Mucosa of descending colon (tissue), 3 donors: ENCODE data around the gene NEDD1. TPM values are rescaled to one million over a fixed set of nuclear protein-coding genes. Genes with fewer than 3 reads are reported as not detected.

Experiments used
- ATAC-seq: fragments of 200-7000 bp; cut with Tn5 transposase; one replicate; pipeline ENCODE4 v1.9.1; 2020; ENCODE audit warnings: mild to moderate bottlenecking, moderate library complexity
- DNase-seq, 3 donors: peaks; one replicate each; pipeline ENCODE4 v3.0.0-alpha.2; 2020
- H3K36me3 ChIP-seq: fragments of 200-600 bp; one replicate; pipeline ENCODE4 v1.8.0; 2021; ENCODE audit warnings: low read depth, mild to moderate bottlenecking
- H3K4me1 ChIP-seq: fragments of 200-600 bp; one replicate; pipeline ENCODE4 v1.8.0; 2021; ENCODE audit warnings: low read depth, mild to moderate bottlenecking
- H3K4me3 ChIP-seq: fragments of 200-600 bp; one replicate; pipeline ENCODE4 v1.8.0; 2021; ENCODE audit warnings: mild to moderate bottlenecking
- H3K9me3 ChIP-seq: fragments of 200-600 bp; one replicate; pipeline ENCODE4 v1.8.0; 2021; ENCODE audit warnings: mild to moderate bottlenecking
- intact Hi-C, 2 donors: fragments of 100-400 bp; cut with DNase I in 1 of 2; cut with micrococcal nuclease in 1 of 2; formaldehyde crosslinking; loops; one replicate each; pipeline versions ENCODE4 v1.11.0 to v1.11.1; 2022; cut with DNase I, micrococcal nuclease
- long read RNA-seq, 2 donors: library from polyadenylated mRNA; unstranded; transcript quantifications; one replicate each; pipeline ENCODE4 v2.0.0, GENCODE V29; 2019 to 2021
- total RNA-seq, 3 donors: library from RNA; stranded (reverse); fragmentation: NEBNext Ultra II Directional in 2 of 3; extraction: Animal tissue kit (Norgen Biotek cat#: 25700) in 2 of 3; gene quantifications; one replicate each; pipeline versions ENCODE4 v1.2.1 to v1.2.4, GENCODE V29; 2021 to 2023
- TF ChIP-seq, protein P1 (sequence below): fragments of 200-600 bp; IDR thresholded peaks from one replicate; pipeline ENCODE4 v1.8.0; 2022; ENCODE audit warnings: antibody characterized with exemption, mild to moderate bottlenecking
- donor health status: DM: no; HTN: no; CAD: no; lungs with moderate emphysema.
- donor health status: DM: no; HTN: no; CAD: no.
- donor health status: DM: no; HTN: yes; CAD: no.

Gene NEDD1
- 10 to 100 TPM; 12.0 to 17.5 (median 12.7) TPM for total RNA-seq
- long read RNA-seq, donor 1, full-length matches to known transcripts = 20 of 33 reads
- long read RNA-seq, donor 1, partial matches to known transcripts = 2 of 33 reads
- long read RNA-seq, donor 1, other reads (novel, unspliced or antisense) = 11 of 33 reads
- long read RNA-seq, donor 2, full-length matches to known transcripts = 3 of 8 reads
- long read RNA-seq, donor 2, partial matches to known transcripts = 3 of 8 reads
- long read RNA-seq, donor 2, other reads (novel, unspliced or antisense) = 2 of 8 reads

- no peaks in the 10 kb centered on the region for H3K4me1 ChIP-seq
- TF ChIP-seq, protein P1, sequence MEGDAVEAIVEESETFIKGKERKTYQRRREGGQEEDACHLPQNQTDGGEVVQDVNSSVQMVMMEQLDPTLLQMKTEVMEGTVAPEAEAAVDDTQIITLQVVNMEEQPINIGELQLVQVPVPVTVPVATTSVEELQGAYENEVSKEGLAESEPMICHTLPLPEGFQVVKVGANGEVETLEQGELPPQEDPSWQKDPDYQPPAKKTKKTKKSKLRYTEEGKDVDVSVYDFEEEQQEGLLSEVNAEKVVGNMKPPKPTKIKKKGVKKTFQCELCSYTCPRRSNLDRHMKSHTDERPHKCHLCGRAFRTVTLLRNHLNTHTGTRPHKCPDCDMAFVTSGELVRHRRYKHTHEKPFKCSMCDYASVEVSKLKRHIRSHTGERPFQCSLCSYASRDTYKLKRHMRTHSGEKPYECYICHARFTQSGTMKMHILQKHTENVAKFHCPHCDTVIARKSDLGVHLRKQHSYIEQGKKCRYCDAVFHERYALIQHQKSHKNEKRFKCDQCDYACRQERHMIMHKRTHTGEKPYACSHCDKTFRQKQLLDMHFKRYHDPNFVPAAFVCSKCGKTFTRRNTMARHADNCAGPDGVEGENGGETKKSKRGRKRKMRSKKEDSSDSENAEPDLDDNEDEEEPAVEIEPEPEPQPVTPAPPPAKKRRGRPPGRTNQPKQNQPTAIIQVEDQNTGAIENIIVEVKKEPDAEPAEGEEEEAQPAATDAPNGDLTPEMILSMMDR = no peak
- H3K9me3 ChIP-seq = no peaks in the 10 kb centered on the region
- intact Hi-C loops = no loop called here
- H3K36me3 ChIP-seq = no peaks in the 10 kb centered on the region
- ATAC-seq (peak; percentile 95), DNase-seq (peak; percentile 91 to 92 (median 91))
- H3K4me3 ChIP-seq = peak within 1 kb of the TSS; percentile 83
These were observed at the start of gene NEDD1 for GRCh38 chr12:96906849-96907670. Gene NEDD1, plus strand, starts transcription at chr12:96907257. Its CDS starts 2,503 bp downstream, at chr12:96909760.

DNA sequence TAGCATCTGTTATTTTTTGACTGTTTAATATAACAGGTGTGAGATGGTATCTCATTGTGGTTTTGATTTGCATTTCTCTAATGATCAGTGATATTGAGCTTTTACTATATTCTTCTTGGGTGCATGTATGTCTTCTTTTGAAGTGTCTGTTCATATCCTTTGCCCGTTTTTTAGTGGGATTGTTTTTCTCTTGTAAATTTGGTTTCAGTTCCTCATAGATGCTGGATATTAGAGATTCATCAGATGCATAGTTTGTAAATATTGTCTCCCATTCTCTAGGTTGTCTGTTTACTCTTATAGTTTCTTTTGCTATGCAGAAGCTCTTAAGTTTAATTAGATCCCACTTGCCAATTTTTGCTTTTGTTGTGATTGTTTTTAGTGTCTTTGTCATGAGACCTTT lies 48.9 kb upstream of the NEDD1 start:
- no peak overlapping the region for H3K4me3 ChIP-seq
- TF ChIP-seq, protein P1 = no peak
- intact Hi-C loops = no loop called here
- H3K9me3 ChIP-seq = no peaks in the 10 kb centered on the region
- DNase-seq = no peak
- no peaks in the 10 kb centered on the region for H3K4me1 ChIP-seq
- no peak for ATAC-seq
- no peaks in the 10 kb centered on the region for H3K36me3 ChIP-seq

DNA sequence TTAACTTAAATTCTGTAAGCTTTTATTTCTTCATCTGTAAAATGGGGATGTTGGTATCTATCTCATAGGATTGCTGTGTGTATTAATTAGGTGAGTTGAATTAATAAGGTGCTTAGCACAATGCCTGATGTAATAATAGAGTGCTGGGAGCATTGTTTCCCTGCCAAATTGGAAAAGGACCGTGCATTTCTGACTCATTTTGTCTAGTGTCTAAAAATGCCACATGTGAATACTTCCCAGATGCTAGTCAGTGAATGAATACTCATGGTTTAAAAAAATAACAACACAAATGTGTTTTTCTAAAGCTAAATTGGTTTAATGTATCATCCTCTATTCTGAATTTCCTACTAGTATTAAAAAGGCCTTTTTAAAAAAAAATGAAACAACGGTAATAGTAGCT lies 45.4 kb upstream of the NEDD1 start:
- Histone ChIP-seq H3K9me3 (no peaks in the 10 kb centered on the region), H3K36me3 (no peaks in the 10 kb centered on the region), H3K4me3 (no peak overlapping the region), H3K4me1 (no peaks in the 10 kb centered on the region)
- TF ChIP-seq, protein P1 = no peak
- no peak for DNase-seq
- intact Hi-C loops = no loop called here
- ATAC-seq = no peak

DNA sequence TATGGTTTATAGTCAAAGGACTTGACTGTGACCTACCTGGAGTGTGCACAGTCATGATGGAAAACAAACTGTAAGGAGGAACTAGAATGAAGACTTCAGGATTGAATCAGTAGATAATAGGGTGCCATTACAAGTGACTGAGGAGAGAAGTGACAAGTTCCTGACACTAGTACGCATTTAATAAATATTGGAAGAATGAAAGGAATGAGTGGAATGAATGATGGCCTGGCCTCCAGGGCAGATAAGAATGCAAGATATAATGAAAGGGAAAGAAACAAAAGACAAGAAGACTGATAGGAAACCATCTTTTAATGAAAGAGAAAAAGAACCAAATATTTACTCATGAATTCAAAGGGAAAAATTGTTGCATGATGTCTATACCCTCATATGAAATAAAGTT lies 44.7 kb upstream of the NEDD1 start:
- ATAC-seq = no peak
- Histone ChIP-seq H3K36me3 (no peaks in the 10 kb centered on the region), H3K4me3 (no peak overlapping the region), H3K4me1 (no peaks in the 10 kb centered on the region), H3K9me3 (no peaks in the 10 kb centered on the region)
- no peak for DNase-seq
- intact Hi-C loops = no loop called here
- TF ChIP-seq, protein P1 = no peak

DNA sequence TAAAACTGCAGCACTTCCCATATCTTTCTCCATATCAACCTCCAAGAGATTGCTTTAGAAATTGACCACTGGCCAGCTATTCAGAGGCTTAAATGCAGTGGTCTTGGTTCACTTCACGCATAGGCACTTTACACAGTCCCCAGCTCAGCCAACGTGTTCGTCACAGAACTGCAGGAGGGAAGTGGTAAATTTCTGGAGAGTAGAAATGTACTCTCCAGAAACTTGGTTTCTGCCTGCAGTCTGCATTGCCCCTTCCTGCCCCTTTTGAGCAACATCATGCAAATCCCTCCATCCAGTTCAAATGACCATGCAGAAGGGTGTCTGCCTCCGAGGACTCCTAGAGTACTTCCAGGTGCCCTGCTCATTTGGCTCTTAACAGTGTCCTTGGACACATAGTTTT lies 42.7 kb upstream of the NEDD1 start:
- TF ChIP-seq, protein P1 = no peak
- Histone ChIP-seq H3K9me3 (no peaks in the 10 kb centered on the region), H3K4me3 (no peak overlapping the region), H3K36me3 (no peaks in the 10 kb centered on the region), H3K4me1 (no peaks in the 10 kb centered on the region)
- intact Hi-C loops = no loop called here
- DNase-seq (no peak), ATAC-seq (no peak)
